Activated CD8-positive, alpha-beta memory T cell treated with anti-CD3 and anti-CD28 coated beads, Interleukin-2, amount 50 U/mL, for 48 hours (primary cell): ENCODE results near the gene PRSS16.

Experiments used
- DNase-seq: peaks from one replicate; pipeline ENCODE4 v3.0.0-alpha.2; 2020

Gene PRSS16

DNA sequence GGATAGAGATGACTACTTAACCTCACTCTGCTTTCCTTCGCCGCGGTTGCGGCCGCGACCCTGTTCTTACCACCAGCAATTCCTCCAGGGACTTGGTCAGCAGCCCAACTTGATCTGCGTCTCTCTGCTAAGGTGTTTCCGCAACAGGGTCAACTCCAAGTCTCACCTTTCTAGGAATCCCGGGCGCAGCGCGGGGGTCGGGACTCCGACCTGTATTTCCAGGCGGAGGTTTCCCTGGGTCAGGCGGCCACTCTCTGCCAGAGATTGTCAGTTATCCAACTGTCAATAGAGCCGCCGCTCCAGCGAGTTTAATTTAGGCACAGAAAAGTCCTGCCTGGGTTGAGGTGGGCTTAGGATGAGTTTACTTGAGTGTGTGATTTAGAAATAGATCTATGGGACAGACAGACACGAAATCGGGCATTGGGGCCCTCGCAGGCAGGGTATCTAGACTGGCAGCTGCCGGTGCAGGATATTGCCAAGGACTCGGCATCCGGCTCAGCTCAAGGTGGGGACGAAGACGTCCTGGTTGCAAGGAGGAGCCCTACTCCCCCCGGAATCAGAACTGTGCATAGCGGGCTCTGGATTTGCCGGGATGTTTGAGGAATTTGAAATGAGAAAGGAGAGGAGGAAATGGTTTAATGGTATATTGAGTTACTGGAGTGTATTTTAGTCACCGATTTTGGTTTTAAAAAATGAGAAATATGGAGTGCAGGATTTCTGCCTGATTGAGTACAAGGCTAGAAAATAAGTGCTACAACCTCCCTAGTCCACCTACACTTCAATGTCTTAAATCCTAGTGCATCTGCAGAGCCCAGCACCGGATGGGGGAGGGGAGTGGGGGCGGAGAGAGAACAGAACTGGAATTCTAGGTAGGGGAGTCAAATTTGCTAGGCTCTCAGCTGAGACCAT is 40.9 kb downstream of the PRSS16 start:
- DNase-seq: no peak

DNA sequence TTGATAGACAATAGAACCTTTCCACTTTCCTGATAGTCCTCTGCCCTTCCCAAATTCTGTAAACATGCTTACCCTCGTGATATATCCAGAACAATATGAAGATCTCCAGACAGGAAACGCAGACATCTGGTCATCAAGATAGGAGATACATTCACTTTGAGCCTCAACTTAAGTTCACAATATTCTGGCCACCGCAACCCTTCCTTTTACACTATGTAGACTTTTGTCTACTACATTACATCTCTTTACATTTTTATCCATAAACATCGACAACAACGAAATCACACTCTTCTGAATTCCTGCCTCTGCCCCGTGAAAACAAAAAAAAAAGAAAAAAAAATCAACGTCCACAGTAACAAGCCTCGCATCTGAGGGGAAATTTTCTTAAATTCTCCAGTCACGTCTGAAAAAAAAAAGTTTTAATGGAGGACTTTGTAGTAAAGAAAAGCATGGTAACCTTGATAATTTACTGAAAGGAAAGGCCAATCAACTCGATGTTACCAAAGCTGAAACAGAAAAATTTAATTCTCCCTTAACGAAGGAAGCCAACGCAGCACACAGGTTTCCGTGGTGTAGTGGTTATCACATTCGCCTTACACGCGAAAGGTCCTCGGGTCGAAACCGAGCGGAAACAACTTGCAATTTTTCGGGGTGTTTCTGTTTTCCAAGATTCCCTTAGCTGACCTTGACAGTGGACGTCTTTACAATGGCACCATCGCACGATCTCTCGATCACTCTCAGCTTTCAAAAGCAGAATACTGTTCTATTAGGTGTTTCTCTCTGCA is 42.8 kb downstream of the PRSS16 start:
- no peak for DNase-seq

DNA sequence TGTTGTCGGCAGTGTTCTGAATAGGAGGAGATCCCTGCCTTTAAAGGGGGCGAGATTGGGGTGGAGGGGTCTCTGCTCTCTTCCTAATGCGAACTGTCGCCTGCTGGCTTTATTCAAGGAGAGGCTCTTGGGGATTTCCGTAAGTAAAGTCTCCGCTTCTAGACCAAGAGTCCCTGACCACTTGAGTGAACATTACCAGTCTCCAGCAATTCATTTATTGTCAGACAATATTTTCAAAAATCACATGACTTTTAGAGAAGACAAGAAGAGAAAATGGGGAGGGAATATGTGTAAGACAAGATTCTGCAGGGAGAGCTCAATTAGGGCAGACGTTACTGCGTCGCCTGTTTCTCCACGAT is 43.3 kb downstream of the PRSS16 start:
- DNase-seq: no peak

DNA sequence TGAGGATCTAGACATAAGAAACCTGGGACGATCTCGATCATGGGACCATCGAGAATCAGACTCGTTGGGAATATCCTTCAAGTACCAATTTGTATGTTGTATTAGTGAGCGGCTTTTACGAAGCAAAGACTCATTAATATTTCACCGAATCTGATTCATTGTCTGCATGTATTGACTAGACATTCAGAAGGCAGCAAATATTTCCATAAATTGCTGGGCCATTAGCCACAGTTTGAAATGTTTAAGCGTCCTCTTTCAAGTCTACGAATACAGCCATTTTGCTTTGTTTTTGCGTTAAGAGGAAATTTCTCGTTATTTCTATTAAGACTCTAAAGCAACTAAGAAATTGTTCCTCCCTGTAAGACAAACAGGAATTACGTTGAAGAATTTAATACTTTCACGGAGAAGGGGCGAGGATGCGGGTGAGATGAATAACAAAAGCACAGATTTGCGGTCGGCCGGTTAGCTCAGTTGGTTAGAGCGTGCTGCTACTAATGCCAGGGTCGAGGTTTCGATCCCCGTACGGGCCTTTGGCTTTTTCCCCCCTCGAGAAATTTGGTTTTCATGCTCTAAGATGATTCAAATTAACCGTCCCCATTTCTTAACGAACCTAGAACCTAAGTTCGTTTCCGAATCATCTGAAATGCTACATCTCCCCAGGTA is 46.1 kb downstream of the PRSS16 start:
- DNase-seq: no peak

GRCh38 chr6:27294409-27294808 is 46.9 kb downstream of the PRSS16 start:
- no peak for DNase-seq

DNA sequence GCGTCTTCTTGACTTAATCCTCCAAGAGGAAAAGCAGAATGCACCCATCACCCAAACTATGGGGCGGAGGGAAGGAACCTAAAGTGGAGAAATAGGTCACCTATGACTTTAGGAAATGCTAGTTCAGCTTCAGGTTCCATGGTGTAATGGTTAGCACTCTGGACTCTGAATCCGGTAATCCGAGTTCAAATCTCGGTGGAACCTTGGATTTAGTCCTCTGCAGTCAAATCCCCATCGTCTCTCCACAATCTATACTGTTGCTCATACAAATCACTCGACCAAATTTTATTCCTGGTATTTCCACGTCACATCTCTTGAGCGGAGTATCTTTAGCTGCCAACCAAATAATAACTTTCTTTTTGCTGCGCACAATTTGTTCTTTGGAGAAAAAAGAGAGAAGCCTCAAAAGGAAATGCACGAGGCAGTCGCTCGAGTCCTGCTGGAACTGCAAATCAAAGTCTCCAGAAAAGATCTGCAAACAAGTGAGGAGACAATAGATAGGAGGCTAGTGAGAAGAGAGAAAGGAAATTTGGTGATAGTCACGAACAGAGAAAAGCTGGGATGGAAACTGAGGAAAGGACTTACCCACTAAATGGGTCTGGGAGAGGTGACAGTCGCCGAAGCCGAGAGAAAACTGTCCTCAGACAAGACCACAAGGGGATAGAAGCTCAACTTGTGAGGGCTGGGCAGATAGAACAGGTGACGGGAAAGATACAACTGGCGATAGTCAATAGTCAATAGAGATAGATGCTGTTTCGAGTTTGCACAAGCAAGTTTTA is 48.0 kb downstream of the PRSS16 start:
- no peak for DNase-seq

GRCh38 chr6:27296106-27296783 is 48.7 kb downstream of the PRSS16 start:
- DNase-seq: no peak

- no peak for DNase-seq
Measured at GRCh38 chr6:27297484-27297856, 50.0 kb downstream of the PRSS16 start.

GRCh38 chr6:27297857-27298730 is 50.6 kb downstream of the PRSS16 start:
- peak; percentile 71 for DNase-seq

GRCh38 chr6:27303613-27304272 is 56.2 kb downstream of the PRSS16 start:
- DNase-seq: no peak
